Activated naive CD4-positive, alpha-beta T cell treated with anti-CD3 and anti-CD28 coated beads for 36 hours (primary cell): Measurements from ENCODE around the gene FABP3. TPM values are rescaled to one million over a fixed set of nuclear protein-coding genes. Genes with fewer than 3 reads are reported as not detected.
A peak's percentile ranks its signal among the peaks of the same experiment; 100 is the strongest.

ENCODE experiments used
- CTCF ChIA-PET: fragments of 350-600 bp; sonication (Branson Sonifier 250); formaldehyde crosslinking; loops from one replicate; lab custom pipeline; 2021; ENCODE audit warnings: antibody characterized with exemption; lab: Charles Lee
- DNase-seq: peaks from one replicate; pipeline ENCODE4 v3.0.0-alpha.2; 2020
- H3K27ac Mint-ChIP-seq: one replicate; pipeline ENCODE4 v1.8.0; 2021; ENCODE audit warnings: mild to moderate bottlenecking, mixed read lengths
- H3K27me3 Mint-ChIP-seq: one replicate; pipeline ENCODE4 v1.8.0; 2021; ENCODE audit warnings: low read depth, mixed read lengths
- H3K36me3 Mint-ChIP-seq: one replicate; pipeline ENCODE4 v1.8.0; 2021; ENCODE audit warnings: low read depth, mixed read lengths
- H3K4me1 Mint-ChIP-seq: one replicate; pipeline ENCODE4 v1.8.0; 2021; ENCODE audit warnings: low read depth, mixed read lengths
- H3K4me3 Mint-ChIP-seq: one replicate; pipeline ENCODE4 v1.8.0; 2021; ENCODE audit warnings: mild to moderate bottlenecking, moderate library complexity, mixed read lengths
- H3K9me3 Mint-ChIP-seq: one replicate; pipeline ENCODE4 v1.8.0; 2021; ENCODE audit warnings: mixed read lengths
- intact Hi-C: fragments of 100-400 bp; cut with micrococcal nuclease; formaldehyde crosslinking; loops from one replicate; pipeline ENCODE4 v1.15.1; 2023
- total RNA-seq, 2 experiments: library from RNA; stranded (reverse); gene quantifications; one replicate each; pipeline ENCODE4 v1.2.3, GENCODE V29; 2021

The FABP3 gene
- total RNA-seq, result not detected

- Mint-ChIP-seq H3K4me1 (peaks cover 7% of the 10 kb centered on the region), H3K27ac (no peak within 1 kb of the TSS), H3K36me3 (no peaks in the 10 kb centered on the region), H3K27me3 (no peaks in the 10 kb centered on the region), H3K4me3 (peak within 1 kb of the TSS; percentile 56), H3K9me3 (no peaks in the 10 kb centered on the region)
- CTCF ChIA-PET, result interaction anchor here (0.6 to 1.5 kb wide), 4 partner anchors 21 to 176 kb away, joined by 4 to 16 read pairs (median 4); no protein-coding TSS in a partner anchor
- DNase-seq, result peak; percentile 27
- intact Hi-C loops, result no loop called here
Measured at GRCh38 chr1:31373056-31373896, at the start of gene FABP3. TSS of gene FABP3 (minus strand) at chr1:31373076. CDS start at chr1:31373014, 62 bp downstream.

DNA sequence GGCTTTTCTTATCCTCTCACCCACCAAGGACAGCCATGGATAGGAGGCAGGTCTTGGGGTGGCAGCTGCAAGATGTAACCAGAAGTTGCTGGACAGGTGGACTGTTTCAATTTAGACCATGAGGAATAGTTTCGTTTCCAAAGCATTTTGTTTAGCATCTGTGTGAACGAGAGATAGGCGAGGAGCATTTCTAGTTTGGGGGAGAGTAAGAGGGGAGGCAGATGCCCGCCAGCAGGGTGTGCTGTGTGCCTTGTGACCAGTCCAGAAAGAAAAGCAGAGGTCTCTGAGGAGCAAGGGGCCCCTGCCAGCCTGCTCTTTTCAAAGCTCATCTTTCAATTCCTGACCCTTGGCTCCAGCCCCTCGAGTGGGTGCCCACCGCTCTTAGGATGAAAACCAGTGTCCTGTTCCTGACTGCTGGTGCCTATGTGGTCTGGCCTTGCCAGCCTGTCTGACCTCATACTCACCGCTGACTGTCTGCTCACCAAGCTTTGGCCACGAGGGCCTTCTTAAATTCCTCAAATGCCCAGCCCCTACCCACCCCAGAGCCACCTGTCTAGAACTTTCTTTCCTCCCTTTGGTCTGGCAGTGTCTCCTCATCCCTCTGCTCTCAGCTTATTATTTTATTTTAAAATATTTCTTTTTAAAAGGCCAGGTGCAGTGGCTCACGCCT, 48.6 kb upstream of the FABP3 start:
- H3K36me3 Mint-ChIP-seq, result no peaks in the 10 kb centered on the region
- CTCF ChIA-PET, result interaction anchor here (0.7 to 9.1 kb wide), 11 partner anchors 12 to 236 kb away, joined by 3 to 80 read pairs (median 4); no protein-coding TSS in a partner anchor
- H3K4me3 Mint-ChIP-seq, result no peak overlapping the region
- H3K4me1 Mint-ChIP-seq, result peaks cover 2% of the 10 kb centered on the region
- peaks cover 28% of the 10 kb centered on the region for H3K27me3 Mint-ChIP-seq
- H3K9me3 Mint-ChIP-seq, result no peaks in the 10 kb centered on the region
- no peak overlapping the region for H3K27ac Mint-ChIP-seq
- intact Hi-C loops, result loop anchor here (1.0 kb wide), 3 partner anchors 27 to 237 kb away; no protein-coding TSS in a partner anchor
- DNase-seq, result no peak

DNA sequence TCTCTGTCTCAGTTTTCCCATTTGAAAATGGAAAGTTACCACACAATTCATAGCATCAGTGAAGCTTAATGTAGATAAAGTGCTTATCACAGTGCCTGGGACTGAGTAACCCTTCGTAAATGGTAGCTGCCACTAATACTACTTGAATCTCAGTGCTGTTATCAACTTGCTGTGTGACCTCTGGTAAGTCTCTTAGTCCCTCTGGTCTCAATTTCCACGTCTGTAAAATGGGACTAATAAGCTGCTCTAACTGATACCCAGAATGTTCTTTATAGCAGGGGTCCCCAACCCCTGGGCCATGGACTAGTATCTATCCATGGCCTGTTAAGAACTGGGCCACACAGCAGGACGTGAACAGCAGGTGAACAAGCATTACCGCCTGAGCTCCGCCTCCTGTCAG, 47.8 kb upstream of the FABP3 start:
- Mint-ChIP-seq H3K27me3 (peaks cover 31% of the 10 kb centered on the region), H3K4me3 (no peak overlapping the region), H3K27ac (no peak overlapping the region), H3K36me3 (no peaks in the 10 kb centered on the region), H3K9me3 (no peaks in the 10 kb centered on the region), H3K4me1 (peaks cover 2% of the 10 kb centered on the region)
- intact Hi-C loops, result no loop called here
- CTCF ChIA-PET, result interaction anchor here (1.4 to 9.1 kb wide), 4 partner anchors 25 to 235 kb away, joined by 3 to 80 read pairs (median 6); no protein-coding TSS in a partner anchor
- DNase-seq, result no peak

DNA sequence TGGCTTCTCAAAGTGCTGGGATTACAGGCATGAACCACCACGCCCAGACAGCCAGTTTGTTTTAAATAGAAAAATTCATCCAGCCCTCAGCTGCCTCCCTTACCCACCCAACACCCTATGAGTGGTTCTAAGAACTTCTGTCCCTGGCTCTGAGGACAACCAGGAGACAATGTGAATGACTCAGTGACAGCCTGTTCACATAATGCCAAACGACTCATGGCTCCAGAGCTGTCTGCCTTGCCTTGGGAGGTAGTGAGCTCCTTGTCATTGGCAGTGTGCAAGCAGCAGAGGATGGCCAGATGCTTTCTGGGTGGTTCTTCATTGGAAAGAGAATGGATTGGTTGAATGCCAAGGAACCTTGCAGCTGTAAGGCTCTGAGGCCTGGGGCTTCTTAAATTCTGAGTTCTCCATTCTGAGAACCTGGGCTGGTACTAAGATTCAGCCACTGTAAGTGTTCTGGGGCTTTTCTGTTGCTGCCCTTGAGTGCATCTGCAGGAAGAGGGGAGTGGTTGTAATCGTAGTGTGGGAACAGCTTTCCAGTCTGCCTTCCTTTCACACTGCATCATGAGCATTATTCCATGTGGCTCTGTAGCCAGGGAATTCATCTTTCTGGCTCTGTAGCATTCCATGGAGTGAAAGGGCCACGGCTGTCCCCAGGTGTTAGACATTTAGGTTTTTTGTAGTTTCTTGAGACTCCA, 45.9 kb upstream of the FABP3 start:
- Mint-ChIP-seq H3K27ac (no peak overlapping the region), H3K27me3 (peaks cover 41% of the 10 kb centered on the region), H3K9me3 (no peaks in the 10 kb centered on the region), H3K4me1 (peaks cover 4% of the 10 kb centered on the region), H3K4me3 (no peak overlapping the region), H3K36me3 (no peaks in the 10 kb centered on the region)
- CTCF ChIA-PET, result interaction anchor here (0.7 to 9.1 kb wide), 4 partner anchors 23 to 618 kb away, joined by 3 to 80 read pairs (median 4); no protein-coding TSS in a partner anchor
- intact Hi-C loops, result no loop called here
- DNase-seq, result no peak

DNA sequence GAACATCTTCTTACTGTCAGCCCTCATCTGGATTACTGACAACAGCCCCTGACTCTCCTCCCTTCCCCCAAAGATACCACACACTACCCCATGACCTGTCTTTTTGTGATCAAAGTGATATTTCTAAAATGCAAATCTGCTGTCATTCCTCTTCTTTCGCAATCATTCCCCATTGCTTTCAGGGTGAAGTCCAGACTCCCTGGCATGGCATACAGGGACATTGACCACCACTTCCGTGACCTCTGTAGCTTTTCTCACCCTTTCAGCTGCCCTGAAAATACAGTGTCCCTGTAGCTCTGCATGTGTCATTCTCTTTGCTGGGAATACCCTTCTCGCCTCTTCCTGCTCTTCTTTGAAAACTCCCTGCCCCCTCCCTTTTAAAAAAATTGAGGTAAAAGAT, 44.3 kb upstream of the FABP3 start:
- Mint-ChIP-seq H3K27me3 (peaks cover 35% of the 10 kb centered on the region), H3K9me3 (no peaks in the 10 kb centered on the region), H3K4me3 (no peak overlapping the region), H3K4me1 (peaks cover 6% of the 10 kb centered on the region), H3K36me3 (no peaks in the 10 kb centered on the region), H3K27ac (no peak overlapping the region)
- CTCF ChIA-PET, result interaction anchor here (9.1 kb wide), 1 partner anchor 22 kb away, joined by 80 read pairs; no protein-coding TSS in a partner anchor
- no peak for DNase-seq
- intact Hi-C loops, result no loop called here

GRCh38 chr1:31416101-31416736, 43.3 kb upstream of the FABP3 start:
- intact Hi-C loops, result no loop called here
- Mint-ChIP-seq H3K27ac (no peak overlapping the region), H3K4me3 (no peak overlapping the region), H3K36me3 (no peaks in the 10 kb centered on the region), H3K4me1 (peaks cover 6% of the 10 kb centered on the region), H3K27me3 (peaks cover 41% of the 10 kb centered on the region), H3K9me3 (no peaks in the 10 kb centered on the region)
- CTCF ChIA-PET, result no interaction called here
- no peak for DNase-seq

GRCh38 chr1:31415658-31416057, 42.8 kb upstream of the FABP3 start:
- peaks cover 6% of the 10 kb centered on the region for H3K4me1 Mint-ChIP-seq
- no peak overlapping the region for H3K4me3 Mint-ChIP-seq
- DNase-seq, result no peak
- no peaks in the 10 kb centered on the region for H3K9me3 Mint-ChIP-seq
- H3K36me3 Mint-ChIP-seq, result no peaks in the 10 kb centered on the region
- intact Hi-C loops, result no loop called here
- H3K27me3 Mint-ChIP-seq, result peaks cover 47% of the 10 kb centered on the region
- H3K27ac Mint-ChIP-seq, result no peak overlapping the region
- CTCF ChIA-PET, result no interaction called here

- Mint-ChIP-seq H3K9me3 (no peaks in the 10 kb centered on the region), H3K27me3 (peaks cover 51% of the 10 kb centered on the region), H3K36me3 (no peaks in the 10 kb centered on the region), H3K4me3 (no peak overlapping the region), H3K27ac (no peak overlapping the region), H3K4me1 (peaks cover 6% of the 10 kb centered on the region)
- CTCF ChIA-PET, result interaction anchor here (1.2 kb wide), 1 partner anchor 8 kb away, joined by 5 read pairs; no protein-coding TSS in a partner anchor
- DNase-seq, result no peak
- intact Hi-C loops, result no loop called here
Measured at GRCh38 chr1:31414980-31415370, 42.1 kb upstream of the FABP3 start.

DNA sequence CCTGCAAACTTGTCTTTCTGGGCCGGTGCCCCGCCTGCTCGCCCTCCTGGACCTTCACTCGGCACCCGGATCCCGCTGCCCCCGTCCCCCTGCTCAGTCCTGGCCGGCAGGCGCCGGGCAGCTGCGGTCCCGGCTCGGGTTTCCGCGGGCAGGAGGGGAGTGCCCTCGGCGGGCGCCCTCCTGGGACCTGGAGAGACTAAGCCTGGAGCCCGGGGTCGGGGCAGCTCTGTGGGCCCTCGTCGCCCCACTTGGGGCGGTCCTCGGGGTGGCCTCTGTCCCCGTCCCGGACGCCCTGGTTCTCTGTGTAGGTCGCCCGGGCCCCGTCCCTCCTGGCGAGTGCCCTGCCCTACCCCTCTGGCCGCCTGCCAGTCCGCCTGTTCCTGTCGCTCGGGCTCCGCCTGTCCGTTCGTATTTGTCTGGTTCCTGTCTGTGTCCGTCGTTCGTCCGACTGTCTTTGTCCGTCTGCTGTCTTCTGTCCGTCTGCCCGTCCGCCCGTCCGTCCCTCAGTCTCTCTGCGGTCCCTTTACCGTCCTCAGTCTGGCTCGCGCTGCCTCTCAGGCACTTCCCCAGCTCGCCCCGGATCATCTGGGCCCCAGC, 40.6 kb upstream of the FABP3 start:
- Mint-ChIP-seq H3K36me3 (no peaks in the 10 kb centered on the region), H3K27ac (no peak overlapping the region), H3K4me3 (peak overlapping the region; percentile 73), H3K27me3 (peaks cover 51% of the 10 kb centered on the region), H3K9me3 (no peaks in the 10 kb centered on the region), H3K4me1 (peaks cover 6% of the 10 kb centered on the region)
- CTCF ChIA-PET, result interaction anchor here (0.8 to 1.2 kb wide), 2 partner anchors 9 to 229 kb away, joined by 3 to 5 read pairs; no protein-coding TSS in a partner anchor
- no peak for DNase-seq
- intact Hi-C loops, result no loop called here

DNA sequence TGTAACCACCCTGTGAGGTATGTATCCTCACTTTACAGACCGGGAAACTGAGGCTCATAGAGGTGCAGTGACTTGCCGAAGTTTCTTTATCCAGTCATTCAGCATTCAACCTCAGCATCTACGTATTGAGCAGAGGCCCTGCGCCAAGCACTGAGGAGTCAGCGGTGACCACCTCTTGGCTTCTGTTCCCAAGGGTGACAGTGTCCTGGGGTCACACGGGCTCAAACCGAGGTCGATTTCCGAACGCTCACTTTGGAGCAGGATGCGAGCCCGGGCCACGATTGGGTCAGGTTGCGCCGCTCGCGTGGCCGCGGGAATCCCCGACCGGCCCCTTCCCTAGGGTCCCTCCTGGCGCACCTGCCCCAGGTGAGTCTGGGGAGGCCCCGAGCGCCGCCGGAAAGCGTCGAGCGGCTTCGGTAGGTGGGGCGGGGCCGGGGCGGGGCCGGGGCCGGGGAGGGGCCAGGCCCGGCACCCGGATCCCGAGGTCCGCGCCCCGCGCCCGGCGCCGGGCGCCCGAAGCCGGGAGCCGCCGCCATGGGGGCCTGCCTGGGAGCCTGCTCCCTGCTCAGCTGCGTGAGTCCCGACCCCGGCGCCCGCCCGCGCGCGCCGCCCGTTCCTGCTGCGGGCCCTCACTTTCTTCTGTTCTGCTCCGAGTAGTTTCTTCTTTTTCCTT, 40.0 kb upstream of the FABP3 start, which contains the start of gene SERINC2:
TSS of gene SERINC2 (plus strand) at position 482 of the 673 bp plus-strand sequence. CDS start at position 535, 53 bp downstream.
- H3K4me1 Mint-ChIP-seq, result peaks cover 6% of the 10 kb centered on the region
- no peak within 1 kb of the TSS for H3K27ac Mint-ChIP-seq
- DNase-seq, result peak; percentile 19
- peak within 1 kb of the TSS; percentile 73 for H3K4me3 Mint-ChIP-seq
- H3K27me3 Mint-ChIP-seq, result peaks cover 51% of the 10 kb centered on the region
- H3K36me3 Mint-ChIP-seq, result no peaks in the 10 kb centered on the region
- CTCF ChIA-PET, result no interaction called here
- intact Hi-C loops, result no loop called here
- H3K9me3 Mint-ChIP-seq, result no peaks in the 10 kb centered on the region

- intact Hi-C loops, result no loop called here
- H3K27me3 Mint-ChIP-seq, result peaks cover 47% of the 10 kb centered on the region
- H3K36me3 Mint-ChIP-seq, result no peaks in the 10 kb centered on the region
- peaks cover 6% of the 10 kb centered on the region for H3K4me1 Mint-ChIP-seq
- H3K4me3 Mint-ChIP-seq, result peak overlapping the region; percentile 65
- CTCF ChIA-PET, result interaction anchor here (1.0 kb wide), 1 partner anchor 18 kb away, joined by 5 read pairs; no protein-coding TSS in a partner anchor
- no peaks in the 10 kb centered on the region for H3K9me3 Mint-ChIP-seq
- no peak for DNase-seq
- no peak overlapping the region for H3K27ac Mint-ChIP-seq
Measured at GRCh38 chr1:31412205-31412604, 39.3 kb upstream of the FABP3 start.
